ENCODE measurements around the gene LRRC7. TPM values are rescaled to one million over a fixed set of nuclear protein-coding genes. Genes with fewer than 3 reads are reported as not detected.

The LRRC7 gene
- total and polyA plus RNA-seq, 4 donors = 6.1 TPM; not detected in 3

- Histone ChIP-seq H3K27me3 (ENCODE audit: control insufficient read depth in 3 of 3, insufficient read depth in 3 of 3, low read length in 2 of 3) (no peaks in the 10 kb centered on the region), H3K4me3 (no peak overlapping the region), H3K9ac (ENCODE audit: insufficient read depth in 1 of 2, low read length in 2 of 2) (no peak overlapping the region), H3K36me3 (ENCODE audit: control insufficient read depth in 4 of 4, insufficient read depth in 4 of 4, low read length in 4 of 4) (no peaks in the 10 kb centered on the region), H3K9me3 (ENCODE audit: control insufficient read depth in 4 of 4, insufficient read depth in 3 of 4, low read length in 3 of 4) (no peaks in the 10 kb centered on the region), H3K27ac (ENCODE audit: low read depth in 1 of 2, low read length in 1 of 2) (no peak overlapping the region), H3K4me1 (ENCODE audit: control insufficient read depth in 5 of 5, insufficient read depth in 5 of 5, low read length in 5 of 5) (no peaks in the 10 kb centered on the region)
- ATAC-seq (ENCODE audit: insufficient read depth, low FRiP score) = no peak
- no peak for DNase-seq
- no peak for TF ChIP-seq CTCF (IDR thresholded peaks at IDR 0.05; ENCODE audit: control extremely low read depth, extremely low read depth)
- WGBS, 2 donors = 93 to 94% methylated on average over 1 of the region's 1 CpG
These were observed 269.4 kb downstream of the LRRC7 start for GRCh38 chr1:69836971-69837636.

GRCh38 chr1:69842326-69842725 lies 274.6 kb downstream of the LRRC7 start:
- no peak for TF ChIP-seq CTCF (IDR thresholded peaks at IDR 0.05; ENCODE audit: control extremely low read depth, extremely low read depth)
- Histone ChIP-seq H3K27ac (ENCODE audit: low read depth in 1 of 2, low read length in 1 of 2) (no peak overlapping the region), H3K9me3 (ENCODE audit: control insufficient read depth in 4 of 4, insufficient read depth in 3 of 4, low read length in 3 of 4) (no peaks in the 10 kb centered on the region), H3K4me3 (no peak overlapping the region), H3K9ac (ENCODE audit: insufficient read depth in 1 of 2, low read length in 2 of 2) (no peak overlapping the region), H3K27me3 (ENCODE audit: control insufficient read depth in 3 of 3, insufficient read depth in 3 of 3, low read length in 2 of 3) (no peaks in the 10 kb centered on the region), H3K4me1 (ENCODE audit: control insufficient read depth in 5 of 5, insufficient read depth in 5 of 5, low read length in 5 of 5) (no peaks in the 10 kb centered on the region), H3K36me3 (ENCODE audit: control insufficient read depth in 4 of 4, insufficient read depth in 4 of 4, low read length in 4 of 4) (no peaks in the 10 kb centered on the region)
- ATAC-seq (ENCODE audit: insufficient read depth, low FRiP score) (no peak), DNase-seq (no peak)
- WGBS, 2 donors = 70 to 77% methylated on average over 1 of the region's 1 CpG

- no peaks in the 10 kb centered on the region for H3K27me3 ChIP-seq (ENCODE audit: control insufficient read depth in 3 of 3, insufficient read depth in 3 of 3, low read length in 2 of 3)
- H3K4me3 ChIP-seq = no peak overlapping the region
- no peak overlapping the region for H3K9ac ChIP-seq (ENCODE audit: insufficient read depth in 1 of 2, low read length in 2 of 2)
- H3K4me1 ChIP-seq (ENCODE audit: control insufficient read depth in 5 of 5, insufficient read depth in 5 of 5, low read length in 5 of 5) = no peaks in the 10 kb centered on the region
- DNase-seq = no peak
- H3K36me3 ChIP-seq (ENCODE audit: control insufficient read depth in 4 of 4, insufficient read depth in 4 of 4, low read length in 4 of 4) = no peaks in the 10 kb centered on the region
- TF ChIP-seq CTCF (IDR thresholded peaks at IDR 0.05; ENCODE audit: control extremely low read depth, extremely low read depth) = no peak
- no peaks in the 10 kb centered on the region for H3K9me3 ChIP-seq (ENCODE audit: control insufficient read depth in 4 of 4, insufficient read depth in 3 of 4, low read length in 3 of 4)
- 96 to 100% methylated on average over 1 of the region's 1 CpG for WGBS, 2 donors
- H3K27ac ChIP-seq (ENCODE audit: low read depth in 1 of 2, low read length in 1 of 2) = no peak overlapping the region
- ATAC-seq (ENCODE audit: insufficient read depth, low FRiP score) = no peak
These were observed 277.9 kb downstream of the LRRC7 start for GRCh38 chr1:69845655-69846054.

GRCh38 chr1:69846267-69846666 lies 278.5 kb downstream of the LRRC7 start:
- no peak for TF ChIP-seq CTCF (IDR thresholded peaks at IDR 0.05; ENCODE audit: control extremely low read depth, extremely low read depth)
- H3K27me3 ChIP-seq (ENCODE audit: control insufficient read depth in 3 of 3, insufficient read depth in 3 of 3, low read length in 2 of 3) = no peaks in the 10 kb centered on the region
- no peak for ATAC-seq (ENCODE audit: insufficient read depth, low FRiP score)
- no peaks in the 10 kb centered on the region for H3K9me3 ChIP-seq (ENCODE audit: control insufficient read depth in 4 of 4, insufficient read depth in 3 of 4, low read length in 3 of 4)
- H3K9ac ChIP-seq (ENCODE audit: insufficient read depth in 1 of 2, low read length in 2 of 2) = no peak overlapping the region
- WGBS, 2 donors = 55 to 60% methylated on average over 3 of the region's 3 CpGs
- no peaks in the 10 kb centered on the region for H3K4me1 ChIP-seq (ENCODE audit: control insufficient read depth in 5 of 5, insufficient read depth in 5 of 5, low read length in 5 of 5)
- DNase-seq = no peak
- H3K4me3 ChIP-seq = no peak overlapping the region
- H3K36me3 ChIP-seq (ENCODE audit: control insufficient read depth in 4 of 4, insufficient read depth in 4 of 4, low read length in 4 of 4) = no peaks in the 10 kb centered on the region
- no peak overlapping the region for H3K27ac ChIP-seq (ENCODE audit: low read depth in 1 of 2, low read length in 1 of 2)

Measured in lung (tissue), 12 donors.